ENCODE results near the gene PHLDB2. TPM values are rescaled to one million over a fixed set of nuclear protein-coding genes. Genes with fewer than 3 reads are reported as not detected.

PHLDB2 gene
- total RNA-seq, 2 donors from 2014 or later: 15.3 to 32.3 TPM

DNA sequence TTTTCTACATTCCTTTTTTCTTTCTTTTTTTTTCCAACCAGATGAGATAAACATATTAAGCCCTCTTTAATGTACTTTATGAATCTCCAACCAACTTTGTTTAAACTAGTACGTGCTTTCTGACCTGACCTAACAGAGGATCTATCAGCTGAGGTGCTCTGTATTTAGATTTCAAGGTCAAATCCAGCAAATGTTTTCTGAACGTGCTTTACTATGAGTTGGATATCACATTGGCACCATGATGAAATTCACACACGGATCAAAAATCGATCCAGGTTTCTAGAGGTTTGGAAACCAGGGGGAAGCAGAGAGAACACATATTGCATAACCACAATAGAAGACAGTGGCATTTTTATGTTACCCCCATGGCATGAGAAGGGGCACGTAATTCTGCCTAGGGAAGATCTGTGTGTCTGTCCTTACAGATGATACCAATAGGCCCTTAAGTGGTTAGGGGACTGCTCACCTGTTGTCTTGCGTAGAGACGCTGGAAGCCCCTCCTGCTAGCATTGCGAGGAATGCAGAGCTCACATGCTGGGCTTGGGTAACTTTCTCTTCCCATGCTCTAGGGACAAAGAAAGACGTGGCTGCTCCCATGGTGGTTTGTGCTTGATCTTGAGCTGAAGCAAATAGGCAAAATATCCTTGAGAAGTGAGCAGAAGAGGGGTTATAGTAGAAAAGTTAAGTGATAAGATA lies 60.5 kb downstream of the PHLDB2 start:
- WGBS: 93% methylated on average over 9 of the region's 9 CpGs
- no peak overlapping the region for H3K4me3 ChIP-seq
- TF ChIP-seq POLR2AphosphoS5 (IDR thresholded peaks at IDR 0.05): no peak
- no peak for TF ChIP-seq POLR2A (IDR thresholded peaks at IDR 0.05)
- no peak for TF ChIP-seq CTCF (IDR thresholded peaks at IDR 0.05)
- intact Hi-C loops (cut with DNase I): no loop called here
- no peak overlapping the region for H3K27ac ChIP-seq
- H3K27me3 ChIP-seq (replicated peaks; ENCODE audit: insufficient read depth): no peaks in the 10 kb centered on the region
- H3K36me3 ChIP-seq: no peaks in the 10 kb centered on the region
- DNase-seq (ENCODE audit: low spot score): no peak
- H3K4me1 ChIP-seq (replicated peaks): no peaks in the 10 kb centered on the region
- H3K9me3 ChIP-seq: no peaks in the 10 kb centered on the region

DNA sequence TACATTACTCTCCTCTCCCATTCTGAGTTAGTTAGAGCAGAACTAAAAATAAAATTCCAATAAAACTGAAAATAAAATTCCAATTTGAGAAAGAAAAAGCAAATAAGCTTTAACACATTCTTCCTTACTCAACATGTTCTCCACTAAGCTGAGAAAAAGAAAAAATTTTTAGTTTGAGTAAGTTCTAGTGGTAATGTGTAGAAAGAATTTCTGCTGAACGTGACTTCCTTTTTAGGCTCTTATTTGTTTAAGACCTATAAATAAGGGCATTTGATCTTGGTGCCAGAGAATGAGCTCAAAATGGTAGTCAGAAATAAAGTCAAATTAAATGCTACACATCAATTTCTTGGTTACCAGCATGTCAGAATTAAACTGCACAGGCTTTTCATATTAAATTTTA lies 62.1 kb downstream of the PHLDB2 start:
- intact Hi-C loops (cut with DNase I): no loop called here
- H3K36me3 ChIP-seq: no peaks in the 10 kb centered on the region
- no peaks in the 10 kb centered on the region for H3K27me3 ChIP-seq (replicated peaks; ENCODE audit: insufficient read depth)
- 24% methylated on average over 1 of the region's 1 CpG for WGBS
- no peak overlapping the region for H3K4me3 ChIP-seq
- DNase-seq (ENCODE audit: low spot score): no peak
- TF ChIP-seq POLR2AphosphoS5 (IDR thresholded peaks at IDR 0.05) (no peak), CTCF (IDR thresholded peaks at IDR 0.05) (no peak), POLR2A (IDR thresholded peaks at IDR 0.05) (no peak)
- H3K27ac ChIP-seq: no peak overlapping the region
- H3K9me3 ChIP-seq: no peaks in the 10 kb centered on the region
- no peaks in the 10 kb centered on the region for H3K4me1 ChIP-seq (replicated peaks)

- no peak overlapping the region for H3K27ac ChIP-seq
- H3K27me3 ChIP-seq (replicated peaks; ENCODE audit: insufficient read depth): no peaks in the 10 kb centered on the region
Measured at GRCh38 chr3:111923095-111923771, 64.2 kb downstream of the PHLDB2 start.

DNA sequence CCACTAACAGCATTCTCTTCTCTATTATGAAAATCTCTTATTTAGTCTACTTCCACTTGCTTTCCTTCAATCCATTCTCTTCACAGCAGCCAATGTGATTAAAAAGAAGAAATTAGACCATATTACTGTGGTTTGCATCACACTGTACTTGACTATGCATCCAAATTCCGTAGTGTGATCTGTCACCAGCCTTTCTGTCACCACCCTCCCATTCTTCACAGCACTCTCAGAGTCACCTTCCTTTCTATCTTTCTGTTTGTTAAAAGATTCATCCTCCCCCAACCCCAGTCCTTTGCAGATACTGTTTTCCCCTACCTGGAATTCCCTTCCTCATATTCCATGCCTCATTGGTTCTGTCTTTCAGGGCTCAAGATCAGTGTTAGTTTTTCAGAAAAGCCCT lies 64.7 kb downstream of the PHLDB2 start:
- no peak for DNase-seq (ENCODE audit: low spot score)
- H3K36me3 ChIP-seq: no peaks in the 10 kb centered on the region
- H3K27me3 ChIP-seq (replicated peaks; ENCODE audit: insufficient read depth): no peaks in the 10 kb centered on the region
- WGBS: 71% methylated on average over 1 of the region's 1 CpG
- no peaks in the 10 kb centered on the region for H3K4me1 ChIP-seq (replicated peaks)
- intact Hi-C loops (cut with DNase I): no loop called here
- H3K4me3 ChIP-seq: no peak overlapping the region
- H3K27ac ChIP-seq: peak overlapping the region; percentile 21 to 54
- TF ChIP-seq POLR2AphosphoS5 (IDR thresholded peaks at IDR 0.05) (no peak), CTCF (IDR thresholded peaks at IDR 0.05) (no peak), POLR2A (IDR thresholded peaks at IDR 0.05) (no peak)
- H3K9me3 ChIP-seq: no peaks in the 10 kb centered on the region

More at GRCh38 chr3:111923095-111923771, 64.2 kb downstream of the PHLDB2 start:
- intact Hi-C loops (cut with DNase I): no loop called here
- H3K9me3 ChIP-seq: no peaks in the 10 kb centered on the region
- H3K4me1 ChIP-seq (replicated peaks): no peaks in the 10 kb centered on the region
- no peak for TF ChIP-seq CTCF (IDR thresholded peaks at IDR 0.05)
- no peak for TF ChIP-seq POLR2A (IDR thresholded peaks at IDR 0.05)
- no peak for TF ChIP-seq POLR2AphosphoS5 (IDR thresholded peaks at IDR 0.05)
- 50% methylated on average over 2 of the region's 2 CpGs for WGBS
- no peak for DNase-seq (ENCODE audit: low spot score)
- H3K36me3 ChIP-seq: no peaks in the 10 kb centered on the region
- H3K4me3 ChIP-seq: no peak overlapping the region

DNA sequence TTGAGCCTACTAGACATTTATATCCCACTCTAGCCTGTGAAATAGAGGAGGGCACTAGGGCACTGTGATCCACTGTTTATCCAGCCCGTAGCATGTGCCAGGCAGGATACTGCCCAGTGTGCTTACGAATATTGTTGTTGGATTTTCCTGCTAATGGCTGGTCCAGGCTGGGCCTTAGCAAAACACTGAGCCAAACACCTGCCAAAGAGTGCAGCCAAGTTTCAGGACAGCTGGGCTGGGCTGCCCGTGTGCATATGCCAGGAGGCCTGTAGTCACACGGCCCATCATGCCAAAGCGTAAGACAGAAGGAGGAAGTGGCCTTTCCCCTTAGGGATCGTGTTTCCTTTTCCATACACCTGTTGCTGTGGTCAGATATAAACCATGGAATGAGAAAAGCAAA lies 65.2 kb downstream of the PHLDB2 start:
- no peaks in the 10 kb centered on the region for H3K27me3 ChIP-seq (replicated peaks; ENCODE audit: insufficient read depth)
- peak; percentile 87 for TF ChIP-seq POLR2AphosphoS5 (IDR thresholded peaks at IDR 0.05)
- TF ChIP-seq POLR2A (IDR thresholded peaks at IDR 0.05): no peak
- TF ChIP-seq CTCF (IDR thresholded peaks at IDR 0.05): no peak
- H3K9me3 ChIP-seq: no peaks in the 10 kb centered on the region
- peak; percentile 72 for DNase-seq (ENCODE audit: low spot score)
- H3K4me3 ChIP-seq: no peak overlapping the region
- WGBS: 11% methylated on average over 6 of the region's 6 CpGs
- no peaks in the 10 kb centered on the region for H3K4me1 ChIP-seq (replicated peaks)
- intact Hi-C loops (cut with DNase I): no loop called here
- H3K27ac ChIP-seq: peak overlapping the region; percentile 21 to 54
- H3K36me3 ChIP-seq: no peaks in the 10 kb centered on the region
